T47D (cell line): Measurements from ENCODE around the gene OR1S1.

ENCODE experiments used
- DNase-seq, 2 experiments: peaks; one replicate each; pipeline versions ENCODE4 v3.0.0 to v3.0.0-alpha.2; 2011 to 2012; ENCODE audit warnings: low read depth in 1 of 2, low spot score in 1 of 2
- JUND ChIP-seq: IDR thresholded peaks from 2 replicates; pipeline ENCODE4 v1.6.1; 2012; ENCODE audit warnings: low read depth
- in situ Hi-C: cut with HindIII; loops from 2 replicates; pipeline ENCODE4 v1.10.0; 2016; ENCODE audit warnings: low sequenced_read_pairs, low pct_unique_long_range_greater_than_20kb

The OR1S1 gene

DNA sequence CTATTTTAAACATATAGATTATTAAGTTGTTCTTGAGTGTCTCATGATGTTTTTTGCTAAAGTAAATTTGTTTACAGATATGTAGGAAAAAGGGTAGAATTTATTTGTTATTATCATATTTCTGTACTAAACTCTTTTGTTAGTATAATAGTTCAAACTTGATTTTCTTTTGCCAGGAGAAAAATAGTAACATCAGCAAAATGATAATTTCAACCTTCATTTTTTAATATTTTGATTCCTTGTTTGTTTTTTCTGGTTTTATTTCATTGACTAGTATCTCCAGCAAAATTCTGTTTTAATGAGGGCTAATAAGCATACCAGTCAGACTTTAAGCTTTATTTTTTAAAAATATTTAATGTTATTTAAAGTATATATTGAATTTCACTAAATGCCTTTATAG lies 4.0 kb downstream of the OR1S1 start:
- no peak for TF ChIP-seq JUND
- in situ Hi-C loops, result no loop called here
- no peak for DNase-seq

DNA sequence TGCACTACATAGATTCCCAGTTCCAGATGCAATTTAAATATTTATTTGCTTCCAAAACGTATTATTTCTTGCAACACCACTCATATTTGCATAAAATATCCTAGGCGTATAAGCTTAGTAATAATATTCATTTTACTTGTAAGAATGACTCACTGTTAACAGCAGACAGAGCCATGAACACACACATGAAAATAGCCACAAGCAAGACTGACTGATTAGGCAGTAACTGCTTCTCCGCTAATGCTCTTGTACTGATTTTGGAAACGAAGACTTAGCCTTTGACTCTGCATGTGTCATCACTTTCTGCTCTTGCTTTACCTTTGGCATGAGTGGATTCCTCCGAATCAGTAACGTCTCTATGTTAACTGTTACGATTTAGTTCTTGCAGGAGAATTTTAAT lies 10.2 kb downstream of the OR1S1 start:
- no peak for DNase-seq
- in situ Hi-C loops, result no loop called here
- TF ChIP-seq JUND, result no peak

- no peak for TF ChIP-seq JUND
- in situ Hi-C loops, result no loop called here
- no peak for DNase-seq
Observed at GRCh38 chr11:58227956-58228615, 15.6 kb downstream of the OR1S1 start.

DNA sequence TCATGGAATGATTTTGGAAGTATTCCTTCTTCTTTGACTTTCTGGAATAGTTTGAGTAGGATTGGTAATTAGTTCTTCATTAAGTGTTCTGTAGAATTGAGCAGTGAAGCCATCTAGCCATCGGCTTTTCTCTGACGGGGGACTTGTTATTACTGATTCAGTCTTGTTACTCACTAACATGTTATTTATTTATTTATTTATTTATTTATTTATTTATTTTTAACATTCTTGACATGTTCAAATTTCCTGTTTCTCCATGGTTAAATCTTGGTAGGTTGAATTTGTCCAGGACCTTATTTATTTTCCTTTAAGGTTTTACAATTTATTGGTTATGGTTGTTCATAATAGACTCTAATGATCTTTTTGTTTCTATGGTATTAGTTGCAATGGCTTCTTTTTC lies 31.4 kb downstream of the OR1S1 start:
- DNase-seq, result no peak
- TF ChIP-seq JUND, result no peak
- in situ Hi-C loops, result no loop called here

- in situ Hi-C loops, result no loop called here
- no peak for DNase-seq
Observed at GRCh38 chr11:58254936-58255335, 42.4 kb downstream of the OR1S1 start.

GRCh38 chr11:58259983-58260382 lies 47.5 kb downstream of the OR1S1 start:
- DNase-seq, result no peak
- TF ChIP-seq JUND, result no peak
- in situ Hi-C loops, result no loop called here

More at GRCh38 chr11:58254936-58255335, 42.4 kb downstream of the OR1S1 start:
- no peak for TF ChIP-seq JUND
